Gastroesophageal sphincter (tissue), 3 donors: ENCODE measurements around the gene PLCB4.

ENCODE experiments used
- CTCF ChIP-seq, 4 experiments: fragments of 200-600 bp in 2 of 4; fragments of 450-650 bp in 2 of 4; sonication (generic) in 1 of 4; IDR thresholded peaks; one replicate each; pipeline ENCODE4 v1.5.1; 2017 to 2019; ENCODE audit warnings: antibody characterized with exemption in 4 of 4, mild to moderate bottlenecking in 2 of 4, moderate library complexity in 2 of 4
- EP300 ChIP-seq: sonication (generic); formaldehyde crosslinking; IDR thresholded peaks from one replicate; pipeline ENCODE4 v1.6.1; 2017; ENCODE audit warnings: antibody characterized with exemption, mild to moderate bottlenecking
- POLR2A ChIP-seq, 2 donors: fragments of 450-650 bp; IDR thresholded peaks; one replicate each; pipeline ENCODE4 v1.6.1; 2017; ENCODE audit warnings: antibody characterized with exemption in 2 of 2, mild to moderate bottlenecking in 2 of 2, moderate library complexity in 1 of 2
- POLR2AphosphoS5 ChIP-seq: sonication (generic); formaldehyde crosslinking; IDR thresholded peaks from one replicate; pipeline ENCODE4 v1.6.1; 2017; ENCODE audit warnings: antibody characterized with exemption

DNA sequence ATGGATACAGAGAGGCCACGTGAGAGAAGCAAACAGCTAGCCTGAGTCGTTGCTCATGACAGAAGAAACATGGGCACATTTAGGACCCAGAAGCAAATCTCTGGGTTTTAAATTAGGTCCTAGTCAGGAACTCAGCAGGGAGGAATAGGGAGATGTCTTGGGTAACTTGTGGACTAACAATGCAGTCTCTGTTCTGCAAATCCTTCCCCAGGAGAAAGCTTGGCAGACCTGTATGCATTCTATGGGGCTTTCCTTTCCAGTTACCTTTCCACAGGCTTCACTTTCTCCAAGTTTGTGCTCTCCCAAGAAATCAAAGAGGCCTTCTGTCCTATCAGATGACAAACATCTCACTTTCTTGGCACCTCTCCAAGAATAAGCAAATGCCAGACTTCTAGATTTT is 47.2 kb upstream of the PLCB4 start:
- TF ChIP-seq CTCF (IDR thresholded peaks at IDR 0.05) (no peak), POLR2AphosphoS5 (no peak), EP300 (no peak), POLR2A (IDR thresholded peaks at IDR 0.05) (no peak)
